SU-DHL-6 (cell line): ENCODE results near the gene WSCD2.

Source experiments
- H2AFZ ChIP-seq: fragments of 200-600 bp; sonication (generic); 2 replicates; pipeline ENCODE4 v1.6.1; 2014; ENCODE audit warnings: low read depth, mild to moderate bottlenecking, moderate library complexity, mixed read lengths, antibody characterized with exemption, low read length; ENCODE audit not compliant: severe bottlenecking
- H3F3A ChIP-seq: fragments of 200-600 bp; shearing (Covaris generic); 2 replicates; pipeline ENCODE4 v1.6.0; 2016; ENCODE audit warnings: antibody characterized with exemption, mild to moderate bottlenecking; ENCODE audit not compliant: insufficient read depth
- H3K27ac ChIP-seq: fragments of 200-600 bp; sonication (generic); 2 replicates; pipeline ENCODE4 v1.5.1; 2016; ENCODE audit warnings: low read depth, mild to moderate bottlenecking, low read length, moderate library complexity, mixed read lengths
- H3K27me3 ChIP-seq: fragments of 200-600 bp; sonication (generic), shearing (Covaris generic); 2 replicates; pipeline ENCODE4 v1.6.0; 2014; ENCODE audit warnings: mild to moderate bottlenecking, low read length
- H3K36me3 ChIP-seq: fragments of 200-600 bp; sonication (generic); 2 replicates; pipeline ENCODE4 v1.6.1; 2014; ENCODE audit warnings: mild to moderate bottlenecking, low read length, mixed read lengths
- H3K4me2 ChIP-seq: fragments of 300-600, 200-600 bp; shearing (Covaris generic), sonication (generic); 2 replicates; pipeline ENCODE4 v1.6.0; 2014; ENCODE audit warnings: low read length, low read depth, mild to moderate bottlenecking; ENCODE audit not compliant: poor library complexity, severe bottlenecking
- H3K4me3 ChIP-seq: fragments of 200-600 bp; sonication (generic); 2 replicates; pipeline ENCODE4 v1.5.1; 2014; ENCODE audit warnings: antibody characterized with exemption, low read length, mild to moderate bottlenecking, mixed read lengths; ENCODE audit not compliant: insufficient read depth, poor library complexity, severe bottlenecking
- H3K79me2 ChIP-seq: fragments of 200-600 bp; sonication (generic); 2 replicates; pipeline ENCODE4 v1.6.1; 2014; ENCODE audit warnings: mild to moderate bottlenecking, low read length, moderate library complexity; ENCODE audit not compliant: insufficient read depth
- H3K9ac ChIP-seq: fragments of 200-600 bp; sonication (generic); 2 replicates; pipeline ENCODE4 v1.7.0; 2014; ENCODE audit warnings: mild to moderate bottlenecking, low read length
- H3K9me2 ChIP-seq: fragments of 200-600 bp; sonication (generic); replicated peaks from 2 replicates; pipeline ENCODE4 v1.6.1; 2014; ENCODE audit warnings: low read length; ENCODE audit not compliant: insufficient read depth
- H3K9me3 ChIP-seq: fragments of 200-600 bp; sonication (generic); 2 replicates; pipeline ENCODE4 v1.6.1; 2014; ENCODE audit warnings: low read length, mixed read lengths; ENCODE audit not compliant: insufficient read depth
- H4K20me1 ChIP-seq: fragments of 200-600 bp; sonication (generic); 2 replicates; pipeline ENCODE4 v1.6.1; 2014; ENCODE audit warnings: low read depth, mild to moderate bottlenecking, antibody characterized with exemption, low read length, moderate library complexity, mixed read lengths
- EZH2phosphoT487 ChIP-seq: fragments of 200-600 bp; sonication (generic), shearing (Covaris generic); conservative IDR thresholded peaks from 2 replicates; pipeline ENCODE4 v1.6.1; 2018; ENCODE audit warnings: mild to moderate bottlenecking, antibody characterized with exemption, low read length, moderate library complexity, mixed read lengths
- TF ChIP-seq, protein P1 (sequence below): fragments of 200-600 bp; sonication (generic); IDR thresholded peaks from one replicate; pipeline ENCODE4 v1.5.1; 2017; ENCODE audit warnings: antibody characterized with exemption, mild to moderate bottlenecking, low read length, moderate library complexity; ENCODE audit not compliant: insufficient read depth, poor library complexity, severe bottlenecking

WSCD2 gene

DNA sequence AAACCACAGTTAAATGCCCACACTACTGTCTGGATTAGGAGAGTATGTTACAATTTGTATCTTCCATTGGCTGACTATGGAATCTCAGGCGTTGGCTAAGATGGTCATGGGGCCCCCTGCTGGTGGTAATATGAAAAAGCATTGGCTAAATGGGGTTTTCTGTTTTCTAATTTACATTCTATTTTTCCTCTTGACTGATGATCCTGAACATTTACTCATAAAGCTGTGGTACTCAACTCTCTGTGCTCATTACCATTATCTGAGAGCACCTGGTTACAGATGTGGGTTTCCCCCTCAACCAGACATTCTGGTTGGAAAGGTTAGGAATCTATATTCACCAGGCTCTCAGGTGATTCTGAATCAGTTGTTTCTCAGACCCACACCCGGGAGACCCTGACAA lies 64.8 kb downstream of the WSCD2 start:
- Histone ChIP-seq H2AFZ (no peak overlapping the region), H3K36me3 (no peaks in the 10 kb centered on the region), H3K4me2 (no peak overlapping the region), H3K9ac (no peak overlapping the region), H3K4me3 (no peak overlapping the region), H3K27ac (no peak overlapping the region), H3F3A (no peaks in the 10 kb centered on the region), H3K79me2 (no peaks in the 10 kb centered on the region), H3K9me3 (no peaks in the 10 kb centered on the region), H4K20me1 (no peaks in the 10 kb centered on the region), H3K27me3 (no peaks in the 10 kb centered on the region), H3K9me2 (no peaks in the 10 kb centered on the region)
- TF ChIP-seq, protein P1, sequence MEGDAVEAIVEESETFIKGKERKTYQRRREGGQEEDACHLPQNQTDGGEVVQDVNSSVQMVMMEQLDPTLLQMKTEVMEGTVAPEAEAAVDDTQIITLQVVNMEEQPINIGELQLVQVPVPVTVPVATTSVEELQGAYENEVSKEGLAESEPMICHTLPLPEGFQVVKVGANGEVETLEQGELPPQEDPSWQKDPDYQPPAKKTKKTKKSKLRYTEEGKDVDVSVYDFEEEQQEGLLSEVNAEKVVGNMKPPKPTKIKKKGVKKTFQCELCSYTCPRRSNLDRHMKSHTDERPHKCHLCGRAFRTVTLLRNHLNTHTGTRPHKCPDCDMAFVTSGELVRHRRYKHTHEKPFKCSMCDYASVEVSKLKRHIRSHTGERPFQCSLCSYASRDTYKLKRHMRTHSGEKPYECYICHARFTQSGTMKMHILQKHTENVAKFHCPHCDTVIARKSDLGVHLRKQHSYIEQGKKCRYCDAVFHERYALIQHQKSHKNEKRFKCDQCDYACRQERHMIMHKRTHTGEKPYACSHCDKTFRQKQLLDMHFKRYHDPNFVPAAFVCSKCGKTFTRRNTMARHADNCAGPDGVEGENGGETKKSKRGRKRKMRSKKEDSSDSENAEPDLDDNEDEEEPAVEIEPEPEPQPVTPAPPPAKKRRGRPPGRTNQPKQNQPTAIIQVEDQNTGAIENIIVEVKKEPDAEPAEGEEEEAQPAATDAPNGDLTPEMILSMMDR = peak; percentile 56
- TF ChIP-seq EZH2phosphoT487 = no peak

DNA sequence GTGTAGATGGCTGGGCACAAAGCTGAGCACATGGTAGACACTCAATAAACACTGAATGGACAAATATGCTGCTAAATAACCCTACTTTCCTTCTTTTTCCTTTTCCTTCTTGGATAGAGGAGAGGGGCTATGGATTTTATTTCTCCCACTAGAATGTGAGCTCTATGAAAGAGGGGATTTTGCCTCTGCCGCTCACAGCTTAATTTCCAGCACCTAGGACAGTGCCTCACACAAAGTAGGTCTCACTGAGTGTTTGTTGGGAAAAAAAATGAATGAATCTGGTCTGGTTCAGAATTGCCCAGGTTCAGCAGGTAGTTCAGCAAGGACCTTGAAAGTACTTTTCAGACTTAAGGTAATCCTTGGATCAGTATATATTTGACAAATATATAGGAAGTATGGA lies 65.5 kb downstream of the WSCD2 start:
- H3K9me2 ChIP-seq = no peaks in the 10 kb centered on the region
- no peaks in the 10 kb centered on the region for H3K36me3 ChIP-seq
- H3K4me2 ChIP-seq = no peak overlapping the region
- no peaks in the 10 kb centered on the region for H3K9me3 ChIP-seq
- no peak overlapping the region for H3K9ac ChIP-seq
- H3K79me2 ChIP-seq = no peaks in the 10 kb centered on the region
- H3K4me3 ChIP-seq = no peak overlapping the region
- no peaks in the 10 kb centered on the region for H4K20me1 ChIP-seq
- no peak overlapping the region for H3K27ac ChIP-seq
- H3K27me3 ChIP-seq = no peaks in the 10 kb centered on the region
- H3F3A ChIP-seq = no peaks in the 10 kb centered on the region
- no peak overlapping the region for H2AFZ ChIP-seq
- TF ChIP-seq, protein P1 = no peak
- no peak for TF ChIP-seq EZH2phosphoT487

DNA sequence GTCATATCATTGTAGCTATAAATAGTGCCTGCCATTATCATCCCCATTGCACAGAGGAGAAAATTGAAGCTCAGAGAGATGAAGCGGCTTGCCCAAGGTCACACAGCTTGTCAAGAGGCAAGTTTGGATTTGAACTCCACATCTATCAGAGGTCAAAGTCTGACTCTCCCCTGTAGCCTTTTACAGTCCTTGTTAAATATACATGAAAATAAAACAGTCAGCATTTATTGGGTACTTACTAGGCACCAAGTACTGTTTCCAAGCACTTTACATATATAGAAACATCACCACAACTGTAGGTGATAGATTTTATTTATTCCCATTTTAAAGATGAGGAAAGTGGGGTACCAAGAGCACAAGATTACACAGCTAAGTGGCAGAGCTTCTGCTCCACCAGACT lies 67.2 kb downstream of the WSCD2 start:
- no peaks in the 10 kb centered on the region for H4K20me1 ChIP-seq
- H2AFZ ChIP-seq = no peak overlapping the region
- H3K4me2 ChIP-seq = no peak overlapping the region
- no peaks in the 10 kb centered on the region for H3K9me2 ChIP-seq
- H3K79me2 ChIP-seq = no peaks in the 10 kb centered on the region
- no peak overlapping the region for H3K4me3 ChIP-seq
- H3K9ac ChIP-seq = no peak overlapping the region
- H3K36me3 ChIP-seq = no peaks in the 10 kb centered on the region
- TF ChIP-seq, protein P1 = no peak
- no peaks in the 10 kb centered on the region for H3F3A ChIP-seq
- H3K27ac ChIP-seq = no peak overlapping the region
- no peaks in the 10 kb centered on the region for H3K9me3 ChIP-seq
- no peaks in the 10 kb centered on the region for H3K27me3 ChIP-seq

DNA sequence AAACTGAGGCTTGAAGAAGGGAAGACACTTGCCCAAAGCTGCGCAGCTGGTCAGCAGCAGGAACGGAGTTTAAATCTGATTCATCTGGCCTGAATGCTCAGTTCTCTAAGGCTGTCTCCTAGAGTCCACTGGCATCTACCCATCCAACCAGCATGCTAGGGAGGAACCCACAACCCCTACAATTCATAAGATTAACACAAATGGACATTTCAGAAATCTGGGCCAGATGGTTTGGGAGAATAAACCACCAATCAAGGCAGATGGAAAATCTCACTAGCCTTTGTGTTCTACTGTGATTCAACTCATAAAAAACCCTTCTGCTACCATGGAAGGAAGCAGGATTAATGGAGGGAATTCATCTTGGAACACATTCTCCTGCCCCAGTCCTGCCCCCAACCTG lies 67.8 kb downstream of the WSCD2 start:
- no peak for TF ChIP-seq EZH2phosphoT487
- TF ChIP-seq, protein P1 = no peak
- H3K36me3 ChIP-seq = no peaks in the 10 kb centered on the region
- no peaks in the 10 kb centered on the region for H3K27me3 ChIP-seq
- H3K9me3 ChIP-seq = no peaks in the 10 kb centered on the region
- no peaks in the 10 kb centered on the region for H4K20me1 ChIP-seq
- H3K27ac ChIP-seq = no peak overlapping the region
- H3K9me2 ChIP-seq = no peaks in the 10 kb centered on the region
- no peaks in the 10 kb centered on the region for H3F3A ChIP-seq
- H3K4me3 ChIP-seq = no peak overlapping the region
- no peak overlapping the region for H3K4me2 ChIP-seq
- no peak overlapping the region for H2AFZ ChIP-seq
- no peak overlapping the region for H3K9ac ChIP-seq
- no peaks in the 10 kb centered on the region for H3K79me2 ChIP-seq
